Activated CD4-positive, alpha-beta memory T cell treated with anti-CD3 and anti-CD28 coated beads, Interleukin-2, amount 10 ng/mL, durations not matched to agents 7 days and 5 days (primary cell): ENCODE results near the gene PCSK9. TPM values are rescaled to one million over a fixed set of nuclear protein-coding genes. Genes with fewer than 3 reads are reported as not detected.

Experiments
- CTCF ChIA-PET: fragments of 350-600 bp; sonication (Branson Sonifier 250); formaldehyde crosslinking; loops from one replicate; lab custom pipeline; 2021; ENCODE audit warnings: antibody characterized with exemption, inconsistent platforms; lab: Charles Lee
- POLR2A ChIA-PET: fragments of 350-600 bp; sonication (Branson Sonifier 250); formaldehyde crosslinking; loops from one replicate; lab custom pipeline; 2021; ENCODE audit warnings: antibody characterized with exemption; lab: Charles Lee
- DNase-seq: peaks from one replicate; pipeline ENCODE4 v3.0.0-alpha.2; 2020
- H3K27ac Mint-ChIP-seq: one replicate; pipeline ENCODE4 v1.8.0; 2021; ENCODE audit warnings: mild to moderate bottlenecking, mixed read lengths
- H3K27me3 Mint-ChIP-seq: one replicate; pipeline ENCODE4 v1.8.0; 2021; ENCODE audit warnings: mixed read lengths
- H3K36me3 Mint-ChIP-seq: one replicate; pipeline ENCODE4 v1.8.0; 2021; ENCODE audit warnings: low read depth, mixed read lengths
- H3K4me1 Mint-ChIP-seq: one replicate; pipeline ENCODE4 v1.8.0; 2021; ENCODE audit warnings: mixed read lengths
- H3K4me3 Mint-ChIP-seq: one replicate; pipeline ENCODE4 v1.8.0; 2021; ENCODE audit warnings: mild to moderate bottlenecking, mixed read lengths
- H3K9me3 Mint-ChIP-seq: one replicate; pipeline ENCODE4 v1.8.0; 2021; ENCODE audit warnings: mixed read lengths
- total RNA-seq, 2 experiments: library from RNA; stranded (reverse); gene quantifications; one replicate each; pipeline ENCODE4 v1.2.3, GENCODE V29; 2021

The PCSK9 gene
- total RNA-seq, 2 experiments from 2014 or later, result 0.05 to 0.18 TPM

DNA sequence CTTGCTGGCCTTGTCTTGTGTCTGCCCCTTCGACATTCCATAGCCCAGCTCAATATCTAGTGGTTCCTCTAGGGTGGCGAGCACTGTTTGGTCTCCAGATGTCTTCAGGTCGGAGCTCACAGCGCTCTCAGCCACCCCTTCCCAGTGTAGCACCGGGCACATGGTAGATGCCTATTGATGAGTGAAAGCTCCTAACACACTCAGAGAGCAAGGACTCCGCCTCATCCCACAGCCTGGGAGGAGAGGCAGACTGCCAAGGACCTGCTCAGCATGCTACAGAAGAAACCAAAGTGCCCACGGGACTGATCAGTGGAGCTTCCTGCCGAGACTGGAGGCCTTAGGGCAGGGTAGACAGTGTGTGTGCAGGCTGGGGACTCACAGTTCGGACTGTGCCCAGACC lies 10.9 kb downstream of the PCSK9 start:
- H3K9me3 Mint-ChIP-seq, result no peaks in the 10 kb centered on the region
- H3K36me3 Mint-ChIP-seq, result no peaks in the 10 kb centered on the region
- ChIA-PET CTCF (interaction anchor here (2.1 kb wide), 1 partner anchor 105 kb away, joined by 6 read pairs; no protein-coding TSS in a partner anchor), POLR2A (no interaction called here)
- DNase-seq, result no peak
- no peak overlapping the region for H3K27ac Mint-ChIP-seq
- H3K4me1 Mint-ChIP-seq, result no peaks in the 10 kb centered on the region
- H3K4me3 Mint-ChIP-seq, result no peak overlapping the region
- no peaks in the 10 kb centered on the region for H3K27me3 Mint-ChIP-seq

- Mint-ChIP-seq H3K27me3 (no peaks in the 10 kb centered on the region), H3K9me3 (no peaks in the 10 kb centered on the region), H3K36me3 (no peaks in the 10 kb centered on the region), H3K4me3 (no peak overlapping the region), H3K4me1 (no peaks in the 10 kb centered on the region), H3K27ac (no peak overlapping the region)
- DNase-seq, result no peak
- CTCF ChIA-PET, result interaction anchor here (0.6 kb wide), 1 partner anchor 101 kb away, joined by 4 read pairs; no protein-coding TSS in a partner anchor
- POLR2A ChIA-PET, result no interaction called here
Measured at GRCh38 chr1:55051169-55051568, 11.8 kb downstream of the PCSK9 start.

GRCh38 chr1:55051621-55052020 lies 12.3 kb downstream of the PCSK9 start:
- DNase-seq, result no peak
- no peak overlapping the region for H3K4me3 Mint-ChIP-seq
- ChIA-PET CTCF (interaction anchor here (0.6 kb wide), 1 partner anchor 101 kb away, joined by 4 read pairs; no protein-coding TSS in a partner anchor), POLR2A (no interaction called here)
- H3K36me3 Mint-ChIP-seq, result no peaks in the 10 kb centered on the region
- H3K27me3 Mint-ChIP-seq, result no peaks in the 10 kb centered on the region
- no peak overlapping the region for H3K27ac Mint-ChIP-seq
- H3K9me3 Mint-ChIP-seq, result no peaks in the 10 kb centered on the region
- no peaks in the 10 kb centered on the region for H3K4me1 Mint-ChIP-seq

- ChIA-PET CTCF (interaction anchor here (1.2 kb wide), 1 partner anchor 31 kb away, joined by 3 read pairs; no protein-coding TSS in a partner anchor), POLR2A (no interaction called here)
- Mint-ChIP-seq H3K4me1 (no peaks in the 10 kb centered on the region), H3K9me3 (no peaks in the 10 kb centered on the region), H3K36me3 (no peaks in the 10 kb centered on the region), H3K4me3 (no peak overlapping the region), H3K27ac (no peak overlapping the region), H3K27me3 (no peaks in the 10 kb centered on the region)
- no peak for DNase-seq
Measured at GRCh38 chr1:55052221-55053142, 13.1 kb downstream of the PCSK9 start.

DNA sequence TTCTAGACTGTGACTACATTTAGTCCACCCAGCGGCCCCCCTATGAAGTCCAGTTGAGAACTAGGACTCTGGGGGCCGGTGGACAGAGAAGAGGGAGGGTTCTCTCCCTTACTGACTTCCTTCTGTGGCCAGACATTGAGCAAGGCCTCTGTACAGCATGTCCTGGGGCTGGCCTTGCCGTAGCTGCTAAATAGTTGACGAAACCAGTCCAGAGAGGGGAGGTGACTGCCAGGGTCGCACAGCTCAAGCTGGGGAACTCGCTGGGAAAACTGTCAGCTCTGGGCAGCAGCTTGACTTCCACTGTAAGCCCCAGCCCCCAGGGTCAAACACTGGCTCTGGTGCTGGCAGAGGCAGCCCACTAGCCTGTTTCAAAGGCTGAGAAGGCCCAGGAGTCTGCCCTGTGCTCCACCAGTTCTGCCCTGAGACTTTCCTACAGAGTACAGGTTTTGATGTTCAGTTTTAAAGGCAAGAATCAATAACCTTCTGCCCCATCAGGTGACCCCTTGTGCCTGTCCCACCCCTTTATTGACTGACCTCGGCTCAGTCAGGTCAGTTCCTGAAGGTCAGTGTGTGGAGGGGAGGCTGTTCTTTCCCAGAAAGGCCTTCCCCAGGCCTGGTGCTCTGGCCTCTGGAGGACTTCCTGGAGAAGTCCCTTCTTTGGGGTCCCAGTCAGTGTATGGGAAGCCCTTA lies 14.1 kb downstream of the PCSK9 start:
- H3K4me1 Mint-ChIP-seq, result no peaks in the 10 kb centered on the region
- no peaks in the 10 kb centered on the region for H3K9me3 Mint-ChIP-seq
- no peaks in the 10 kb centered on the region for H3K27me3 Mint-ChIP-seq
- CTCF ChIA-PET, result interaction anchor here (1.2 kb wide), 1 partner anchor 32 kb away, joined by 3 read pairs; no protein-coding TSS in a partner anchor
- no peaks in the 10 kb centered on the region for H3K36me3 Mint-ChIP-seq
- no peak overlapping the region for H3K4me3 Mint-ChIP-seq
- POLR2A ChIA-PET, result no interaction called here
- DNase-seq, result no peak
- H3K27ac Mint-ChIP-seq, result no peak overlapping the region

DNA sequence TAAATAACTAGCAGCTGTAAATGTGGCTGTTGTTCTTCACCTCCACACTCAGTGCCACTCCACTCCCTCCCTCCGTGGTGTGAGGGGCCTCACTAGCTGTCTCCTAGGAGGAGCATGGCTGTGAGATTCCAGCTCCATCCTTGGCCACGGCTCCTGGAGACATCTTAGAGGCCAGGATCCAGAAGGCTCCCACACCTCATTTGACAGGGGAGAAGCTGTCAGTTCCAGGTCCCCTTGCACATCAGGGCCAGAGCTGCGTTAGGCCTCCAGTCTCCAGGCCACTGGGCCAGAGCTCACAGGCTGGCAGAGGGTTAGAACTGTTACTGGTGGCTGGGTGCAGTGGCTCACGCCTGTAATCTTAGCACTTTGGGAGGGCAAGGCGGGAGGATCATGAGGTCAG lies 15.0 kb downstream of the PCSK9 start:
- Mint-ChIP-seq H3K36me3 (no peaks in the 10 kb centered on the region), H3K4me3 (no peak overlapping the region), H3K27me3 (no peaks in the 10 kb centered on the region), H3K4me1 (no peaks in the 10 kb centered on the region), H3K9me3 (no peaks in the 10 kb centered on the region), H3K27ac (no peak overlapping the region)
- ChIA-PET CTCF (no interaction called here), POLR2A (no interaction called here)
- no peak for DNase-seq

DNA sequence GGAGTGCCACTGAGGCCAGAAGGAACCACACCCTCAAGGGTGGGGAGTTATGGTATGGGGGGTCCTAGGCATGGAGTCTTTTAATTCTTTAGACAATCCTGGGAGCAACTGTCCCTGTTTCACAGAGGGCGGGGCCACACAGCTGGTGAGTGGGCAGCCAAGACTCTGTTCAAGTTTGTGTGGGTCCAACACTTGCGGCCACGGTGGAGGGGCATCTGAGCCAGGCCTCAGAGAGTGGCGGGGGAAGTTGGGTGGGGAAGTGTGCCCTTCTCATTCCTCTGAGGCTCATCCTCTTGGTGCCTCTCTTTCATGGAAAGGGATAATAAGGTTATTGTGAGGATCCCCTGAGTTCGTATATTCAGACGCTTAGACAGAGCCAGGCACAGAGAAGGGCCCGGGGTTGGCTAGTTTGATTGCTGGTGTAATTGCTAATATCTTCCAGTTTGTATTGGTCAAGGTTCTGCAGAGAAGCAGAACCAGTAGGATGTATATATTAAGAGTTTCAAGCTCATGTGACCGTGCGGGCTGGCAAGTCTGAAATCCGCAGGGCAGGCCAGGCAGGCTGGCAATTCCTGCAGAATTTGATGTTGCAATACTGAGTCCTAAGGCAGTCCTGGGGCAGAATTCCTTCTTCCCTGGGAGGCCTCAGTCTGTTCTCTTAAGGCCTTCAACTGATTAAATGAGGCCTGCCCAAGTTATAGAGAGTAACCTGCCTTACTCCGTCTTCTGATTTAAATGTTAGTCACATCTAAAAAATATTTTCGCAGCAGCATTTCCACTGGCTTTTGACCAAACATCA lies 15.9 kb downstream of the PCSK9 start:
- peaks cover 2% of the 10 kb centered on the region for H3K4me1 Mint-ChIP-seq
- H3K36me3 Mint-ChIP-seq, result no peaks in the 10 kb centered on the region
- POLR2A ChIA-PET, result no interaction called here
- DNase-seq, result no peak
- CTCF ChIA-PET, result no interaction called here
- H3K27ac Mint-ChIP-seq, result no peak overlapping the region
- H3K4me3 Mint-ChIP-seq, result no peak overlapping the region
- no peaks in the 10 kb centered on the region for H3K27me3 Mint-ChIP-seq
- no peaks in the 10 kb centered on the region for H3K9me3 Mint-ChIP-seq

- no peak for DNase-seq
- Mint-ChIP-seq H3K36me3 (no peaks in the 10 kb centered on the region), H3K4me1 (peaks cover 2% of the 10 kb centered on the region), H3K27me3 (no peaks in the 10 kb centered on the region), H3K9me3 (no peaks in the 10 kb centered on the region), H3K27ac (no peak overlapping the region), H3K4me3 (no peak overlapping the region)
- POLR2A ChIA-PET, result no interaction called here
- CTCF ChIA-PET, result no interaction called here
Measured at GRCh38 chr1:55055951-55056631, 16.7 kb downstream of the PCSK9 start.

DNA sequence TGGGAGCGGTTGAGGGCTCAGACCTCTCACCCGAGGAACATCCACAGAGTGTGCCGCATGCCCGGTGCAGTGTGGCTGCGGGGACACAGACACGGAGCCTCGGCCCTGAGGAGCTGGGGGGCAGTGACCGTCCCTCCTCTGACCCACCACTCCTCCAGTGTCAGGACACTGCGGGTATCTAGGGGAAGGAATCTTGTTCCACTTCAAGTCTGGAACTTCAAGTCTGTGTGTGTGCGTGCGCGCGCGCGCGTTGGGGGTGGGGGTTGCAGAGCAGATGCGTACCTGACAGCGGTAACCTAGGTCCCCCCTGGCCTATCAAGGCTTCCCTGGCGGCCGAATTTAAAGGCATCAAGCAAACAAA lies 17.3 kb downstream of the PCSK9 start:
- H3K27me3 Mint-ChIP-seq, result no peaks in the 10 kb centered on the region
- peaks cover 2% of the 10 kb centered on the region for H3K4me1 Mint-ChIP-seq
- no peaks in the 10 kb centered on the region for H3K36me3 Mint-ChIP-seq
- ChIA-PET POLR2A (no interaction called here), CTCF (no interaction called here)
- no peak overlapping the region for H3K4me3 Mint-ChIP-seq
- no peaks in the 10 kb centered on the region for H3K9me3 Mint-ChIP-seq
- DNase-seq, result no peak
- no peak overlapping the region for H3K27ac Mint-ChIP-seq

- no peaks in the 10 kb centered on the region for H3K36me3 Mint-ChIP-seq
- H3K27me3 Mint-ChIP-seq, result no peaks in the 10 kb centered on the region
- peaks cover 2% of the 10 kb centered on the region for H3K4me1 Mint-ChIP-seq
- no peak overlapping the region for H3K27ac Mint-ChIP-seq
- H3K9me3 Mint-ChIP-seq, result no peaks in the 10 kb centered on the region
- H3K4me3 Mint-ChIP-seq, result no peak overlapping the region
- DNase-seq, result no peak
- CTCF ChIA-PET, result no interaction called here
- POLR2A ChIA-PET, result no interaction called here
Measured at GRCh38 chr1:55057270-55057955, 18.1 kb downstream of the PCSK9 start.

DNA sequence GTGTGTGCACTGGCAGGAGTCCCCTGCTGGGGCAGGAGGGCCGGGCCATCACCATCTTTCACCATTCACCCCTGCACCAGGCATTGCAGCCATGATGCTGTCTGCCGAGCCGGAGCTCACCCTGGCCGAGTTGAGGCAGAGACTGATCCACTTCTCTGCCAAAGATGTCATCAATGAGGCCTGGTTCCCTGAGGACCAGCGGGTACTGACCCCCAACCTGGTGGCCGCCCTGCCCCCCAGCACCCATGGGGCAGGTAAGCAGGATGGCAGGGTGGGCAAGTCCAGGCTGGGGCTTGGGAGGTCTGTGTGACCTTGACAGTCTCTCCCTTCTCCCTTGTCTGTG lies 18.6 kb downstream of the PCSK9 start:
- CTCF ChIA-PET, result no interaction called here
- DNase-seq, result no peak
- Mint-ChIP-seq H3K9me3 (no peaks in the 10 kb centered on the region), H3K4me1 (peaks cover 2% of the 10 kb centered on the region), H3K36me3 (no peaks in the 10 kb centered on the region), H3K27ac (no peak overlapping the region), H3K4me3 (no peak overlapping the region), H3K27me3 (no peaks in the 10 kb centered on the region)
- POLR2A ChIA-PET, result no interaction called here
